Measurements from ENCODE around the gene POMT2. TPM values are rescaled to one million over a fixed set of nuclear protein-coding genes. Genes with fewer than 3 reads are reported as not detected.

The POMT2 gene
- total RNA-seq, 1 donor from 2014 or later: 29.2 TPM

- DNase-seq (ENCODE audit: extremely low spot score, unreplicated experiment): no peak
- Mint-ChIP-seq H3K36me3 (ENCODE audit: unreplicated experiment) (no peaks in the 10 kb centered on the region), H3K27me3 (ENCODE audit: unreplicated experiment) (no peaks in the 10 kb centered on the region)
Measured at GRCh38 chr14:77253333-77254190, 67.1 kb downstream of the POMT2 start.

GRCh38 chr14:77251870-77252269 is 68.8 kb downstream of the POMT2 start:
- Mint-ChIP-seq H3K4me1 (ENCODE audit: unreplicated experiment) (no peaks in the 10 kb centered on the region), H3K27ac (ENCODE audit: unreplicated experiment) (no peak overlapping the region), H3K36me3 (ENCODE audit: unreplicated experiment) (no peaks in the 10 kb centered on the region), H3K27me3 (ENCODE audit: unreplicated experiment) (no peaks in the 10 kb centered on the region), H3K4me3 (ENCODE audit: unreplicated experiment) (no peak overlapping the region), H3K9me3 (ENCODE audit: unreplicated experiment) (no peaks in the 10 kb centered on the region)
- no peak for TF ChIP-seq CTCF (IDR thresholded peaks at IDR 0.05)
- DNase-seq (ENCODE audit: extremely low spot score, unreplicated experiment): no peak

More at GRCh38 chr14:77253333-77254190, 67.1 kb downstream of the POMT2 start:
- Mint-ChIP-seq H3K4me3 (ENCODE audit: unreplicated experiment) (no peak overlapping the region), H3K4me1 (ENCODE audit: unreplicated experiment) (no peaks in the 10 kb centered on the region), H3K9me3 (ENCODE audit: unreplicated experiment) (no peaks in the 10 kb centered on the region), H3K27ac (ENCODE audit: unreplicated experiment) (no peak overlapping the region)
- TF ChIP-seq CTCF (IDR thresholded peaks at IDR 0.05): no peak

GRCh38 chr14:77250927-77251326 is 69.8 kb downstream of the POMT2 start:
- Mint-ChIP-seq H3K4me1 (ENCODE audit: unreplicated experiment) (no peaks in the 10 kb centered on the region), H3K27me3 (ENCODE audit: unreplicated experiment) (peaks cover 3% of the 10 kb centered on the region), H3K4me3 (ENCODE audit: unreplicated experiment) (no peak overlapping the region), H3K27ac (ENCODE audit: unreplicated experiment) (no peak overlapping the region), H3K9me3 (ENCODE audit: unreplicated experiment) (no peaks in the 10 kb centered on the region), H3K36me3 (ENCODE audit: unreplicated experiment) (no peaks in the 10 kb centered on the region)
- TF ChIP-seq CTCF (IDR thresholded peaks at IDR 0.05): no peak
- no peak for DNase-seq (ENCODE audit: extremely low spot score, unreplicated experiment)

- Mint-ChIP-seq H3K9me3 (ENCODE audit: unreplicated experiment) (no peaks in the 10 kb centered on the region), H3K4me3 (ENCODE audit: unreplicated experiment) (no peak overlapping the region), H3K4me1 (ENCODE audit: unreplicated experiment) (no peaks in the 10 kb centered on the region), H3K27me3 (ENCODE audit: unreplicated experiment) (peaks cover 4% of the 10 kb centered on the region), H3K36me3 (ENCODE audit: unreplicated experiment) (no peaks in the 10 kb centered on the region), H3K27ac (ENCODE audit: unreplicated experiment) (no peak overlapping the region)
- no peak for DNase-seq (ENCODE audit: extremely low spot score, unreplicated experiment)
- TF ChIP-seq CTCF (IDR thresholded peaks at IDR 0.05): no peak
Measured at GRCh38 chr14:77249286-77249685, 71.4 kb downstream of the POMT2 start.

- Mint-ChIP-seq H3K4me3 (ENCODE audit: unreplicated experiment) (no peak overlapping the region), H3K36me3 (ENCODE audit: unreplicated experiment) (no peaks in the 10 kb centered on the region), H3K27ac (ENCODE audit: unreplicated experiment) (no peak overlapping the region), H3K27me3 (ENCODE audit: unreplicated experiment) (peaks cover 4% of the 10 kb centered on the region), H3K9me3 (ENCODE audit: unreplicated experiment) (no peaks in the 10 kb centered on the region), H3K4me1 (ENCODE audit: unreplicated experiment) (no peaks in the 10 kb centered on the region)
- TF ChIP-seq CTCF (IDR thresholded peaks at IDR 0.05): no peak
- no peak for DNase-seq (ENCODE audit: extremely low spot score, unreplicated experiment)
Measured at GRCh38 chr14:77248666-77249065, 72.0 kb downstream of the POMT2 start.

Data from osteocyte (in vitro differentiated cells).